Stimulated activated CD8-positive, alpha-beta memory T cell treated with anti-CD3 and anti-CD28 coated beads, Interleukin-12 subunit alpha, Interleukin-12 subunit beta, amount 100 ng/mL, for 24 hours (primary cell): ENCODE results near the gene RAG2.

Source experiments
- DNase-seq: peaks from one replicate; pipeline ENCODE4 v3.0.0-alpha.2; 2020; ENCODE audit errors: extremely low read depth

The RAG2 gene

GRCh38 chr11:36550385-36551115 lies 47.5 kb downstream of the RAG2 start:
- DNase-seq = no peak
